ENCODE results near the gene KIAA0753. TPM values are rescaled to one million over a fixed set of nuclear protein-coding genes. Genes with fewer than 3 reads are reported as not detected.
A peak's percentile ranks its signal among the peaks of the same experiment; 100 is the strongest.

KIAA0753 gene
- polyA plus RNA-seq, 1 donor (not counting 4 experiments of a cell fraction or from before 2014, with no cell fraction given) = 11.6 TPM

DNA sequence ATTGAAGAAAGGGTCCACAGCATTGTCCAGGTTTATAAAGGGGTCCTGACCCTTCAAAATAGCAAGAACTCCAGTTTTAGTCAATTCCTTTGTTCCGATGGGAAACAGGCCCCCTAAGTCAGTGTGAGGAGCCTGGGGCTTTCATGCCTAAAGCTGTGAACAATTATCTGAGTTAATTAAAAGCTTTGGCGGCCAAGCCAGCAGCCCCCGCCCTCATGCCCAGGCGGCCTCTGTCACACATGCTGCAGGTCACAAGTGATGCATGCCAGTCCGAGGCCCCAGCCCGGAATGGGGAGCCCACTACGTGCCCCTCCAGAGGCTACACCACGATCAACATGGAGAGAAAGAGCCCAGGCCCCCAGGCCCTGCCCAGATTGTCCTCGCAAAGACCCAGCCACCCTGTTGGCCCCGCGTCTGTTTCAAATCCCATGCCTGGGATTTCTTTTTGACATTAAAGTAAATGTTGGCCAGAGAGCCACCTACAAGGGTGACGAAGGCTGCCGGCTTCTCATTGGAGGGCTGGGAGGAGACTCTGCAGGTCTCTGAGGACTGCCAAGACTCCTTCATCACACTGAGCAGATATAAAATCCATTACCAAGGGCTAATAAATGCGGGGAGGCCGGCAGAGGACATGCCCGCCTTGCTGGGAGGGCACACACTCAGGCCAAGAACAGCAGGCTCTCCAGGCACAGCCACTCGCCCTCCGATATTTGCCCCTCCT lies 69.6 kb downstream of the KIAA0753 start:
- H3K4me1 ChIP-seq (ENCODE audit: control insufficient read depth, extremely low read depth, insufficient read depth, low read length) = peaks cover 31% of the 10 kb centered on the region
- H3K79me2 ChIP-seq (ENCODE audit: control insufficient read depth, insufficient read depth, low read length) = no peaks in the 10 kb centered on the region
- FAIRE-seq = no peak
- no peak for TF ChIP-seq EZH2 (IDR thresholded peaks at IDR 0.05; ENCODE audit: low read length)
- TF ChIP-seq, protein P1, sequence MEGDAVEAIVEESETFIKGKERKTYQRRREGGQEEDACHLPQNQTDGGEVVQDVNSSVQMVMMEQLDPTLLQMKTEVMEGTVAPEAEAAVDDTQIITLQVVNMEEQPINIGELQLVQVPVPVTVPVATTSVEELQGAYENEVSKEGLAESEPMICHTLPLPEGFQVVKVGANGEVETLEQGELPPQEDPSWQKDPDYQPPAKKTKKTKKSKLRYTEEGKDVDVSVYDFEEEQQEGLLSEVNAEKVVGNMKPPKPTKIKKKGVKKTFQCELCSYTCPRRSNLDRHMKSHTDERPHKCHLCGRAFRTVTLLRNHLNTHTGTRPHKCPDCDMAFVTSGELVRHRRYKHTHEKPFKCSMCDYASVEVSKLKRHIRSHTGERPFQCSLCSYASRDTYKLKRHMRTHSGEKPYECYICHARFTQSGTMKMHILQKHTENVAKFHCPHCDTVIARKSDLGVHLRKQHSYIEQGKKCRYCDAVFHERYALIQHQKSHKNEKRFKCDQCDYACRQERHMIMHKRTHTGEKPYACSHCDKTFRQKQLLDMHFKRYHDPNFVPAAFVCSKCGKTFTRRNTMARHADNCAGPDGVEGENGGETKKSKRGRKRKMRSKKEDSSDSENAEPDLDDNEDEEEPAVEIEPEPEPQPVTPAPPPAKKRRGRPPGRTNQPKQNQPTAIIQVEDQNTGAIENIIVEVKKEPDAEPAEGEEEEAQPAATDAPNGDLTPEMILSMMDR (optimal IDR thresholded peaks at IDR 0.05 in 1 of 3, IDR thresholded peaks at IDR 0.05 in 1 of 3, conservative IDR thresholded peaks at IDR 0.05 in 1 of 3; ENCODE audit: extremely low read depth in 1 of 3, insufficient read depth in 2 of 3, low read length in 3 of 3) = no peak
- H3K9me3 ChIP-seq (ENCODE audit: control insufficient read depth, low read depth, low read length) = no peaks in the 10 kb centered on the region
- no peak overlapping the region for H3K4me2 ChIP-seq (ENCODE audit: control insufficient read depth, extremely low read depth, insufficient read depth, low read depth, low read length)
- no peaks in the 10 kb centered on the region for H3K36me3 ChIP-seq (ENCODE audit: control insufficient read depth in 2 of 2, extremely low read depth in 1 of 2, insufficient read depth in 2 of 2, low read length in 2 of 2)
- H2AFZ ChIP-seq (ENCODE audit: control insufficient read depth, low read length) = no peak overlapping the region
- H3K27me3 ChIP-seq (ENCODE audit: control insufficient read depth, extremely low read depth, insufficient read depth, low read length) = no peaks in the 10 kb centered on the region
- H3K9me1 ChIP-seq (ENCODE audit: control insufficient read depth, extremely low read depth, insufficient read depth, low read length) = no peaks in the 10 kb centered on the region
- no peak overlapping the region for H3K9ac ChIP-seq (ENCODE audit: control insufficient read depth, extremely low read depth, insufficient read depth, low read length)
- no peak for DNase-seq (ENCODE audit: low read depth, low spot score)
- no peaks in the 10 kb centered on the region for H4K20me1 ChIP-seq (ENCODE audit: control insufficient read depth, extremely low read depth, insufficient read depth, low read length)
- dilution Hi-C loops (cut with MboI; ENCODE audit: extremely low pct_ligation_motif_present, low sequenced_read_pairs) = no loop called here
- no peak overlapping the region for H3K27ac ChIP-seq (ENCODE audit: control insufficient read depth, insufficient read depth, low read length)
- no peak overlapping the region for H3K4me3 ChIP-seq (ENCODE audit: control insufficient read depth in 2 of 3, extremely low read depth in 1 of 3, insufficient read depth in 2 of 3, low read depth in 1 of 3, low read length in 3 of 3)

DNA sequence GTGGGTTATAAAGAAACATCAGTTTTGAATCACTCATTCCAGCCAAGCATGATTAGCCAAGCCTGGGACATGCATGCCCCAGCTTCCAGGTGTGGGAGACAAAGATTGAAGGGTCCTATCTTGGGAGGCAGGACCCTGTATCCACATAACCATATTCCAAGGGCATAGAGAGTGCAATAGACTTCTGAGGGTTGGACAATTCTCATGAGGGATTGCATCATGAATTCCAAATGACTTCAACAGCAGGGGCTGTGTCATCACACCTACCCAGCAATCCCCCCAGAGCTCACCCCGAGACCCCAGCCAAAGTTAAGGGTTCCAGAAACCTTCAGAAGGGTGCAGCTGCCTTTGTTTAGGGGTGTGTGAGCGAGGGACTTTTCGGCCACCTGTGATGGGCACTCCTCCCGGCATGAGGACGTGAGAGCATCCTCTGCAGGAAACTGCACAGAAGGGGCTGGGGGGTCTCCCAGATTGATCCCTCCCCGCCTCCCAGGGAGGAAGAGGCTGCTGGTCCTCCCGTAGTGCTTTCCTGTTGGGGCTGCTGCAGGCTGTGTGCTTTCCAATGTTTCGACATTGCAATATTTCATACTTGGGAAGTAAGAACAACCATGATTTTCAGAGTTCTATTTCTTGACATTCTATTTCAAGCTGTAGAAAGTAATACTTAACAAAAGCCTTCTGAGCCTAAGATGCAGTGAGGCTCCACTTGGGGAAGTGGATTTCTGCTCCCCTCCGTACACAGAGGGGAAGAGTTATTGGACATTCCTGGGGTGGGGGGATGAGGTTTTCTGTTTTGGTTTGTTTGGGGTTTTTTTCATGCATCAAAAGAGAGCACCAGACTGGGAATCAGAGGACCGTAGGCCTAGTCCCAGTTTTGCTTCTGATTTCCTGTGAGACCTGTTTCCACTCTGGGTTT lies 70.9 kb downstream of the KIAA0753 start:
- TF ChIP-seq, protein P1 (optimal IDR thresholded peaks at IDR 0.05 in 1 of 3, IDR thresholded peaks at IDR 0.05 in 1 of 3, conservative IDR thresholded peaks at IDR 0.05 in 1 of 3; ENCODE audit: extremely low read depth in 1 of 3, insufficient read depth in 2 of 3, low read length in 3 of 3) = no peak
- TF ChIP-seq EZH2 (IDR thresholded peaks at IDR 0.05; ENCODE audit: low read length) = no peak
- H2AFZ ChIP-seq (ENCODE audit: control insufficient read depth, low read length) = no peak overlapping the region
- H3K27me3 ChIP-seq (ENCODE audit: control insufficient read depth, extremely low read depth, insufficient read depth, low read length) = no peaks in the 10 kb centered on the region
- H3K36me3 ChIP-seq (ENCODE audit: control insufficient read depth in 2 of 2, extremely low read depth in 1 of 2, insufficient read depth in 2 of 2, low read length in 2 of 2) = no peaks in the 10 kb centered on the region
- no peaks in the 10 kb centered on the region for H4K20me1 ChIP-seq (ENCODE audit: control insufficient read depth, extremely low read depth, insufficient read depth, low read length)
- no peaks in the 10 kb centered on the region for H3K79me2 ChIP-seq (ENCODE audit: control insufficient read depth, insufficient read depth, low read length)
- peaks cover 20% of the 10 kb centered on the region for H3K4me1 ChIP-seq (ENCODE audit: control insufficient read depth, extremely low read depth, insufficient read depth, low read length)
- FAIRE-seq = peak; percentile 36
- H3K9me1 ChIP-seq (ENCODE audit: control insufficient read depth, extremely low read depth, insufficient read depth, low read length) = no peaks in the 10 kb centered on the region
- H3K9me3 ChIP-seq (ENCODE audit: control insufficient read depth, low read depth, low read length) = no peaks in the 10 kb centered on the region
- dilution Hi-C loops (cut with MboI; ENCODE audit: extremely low pct_ligation_motif_present, low sequenced_read_pairs) = no loop called here
- H3K4me2 ChIP-seq (ENCODE audit: control insufficient read depth, extremely low read depth, insufficient read depth, low read depth, low read length) = no peak overlapping the region
- H3K4me3 ChIP-seq (ENCODE audit: control insufficient read depth in 2 of 3, extremely low read depth in 1 of 3, insufficient read depth in 2 of 3, low read depth in 1 of 3, low read length in 3 of 3) = no peak overlapping the region
- H3K27ac ChIP-seq (ENCODE audit: control insufficient read depth, insufficient read depth, low read length) = no peak overlapping the region
- no peak for DNase-seq (ENCODE audit: low read depth, low spot score)
- H3K9ac ChIP-seq (ENCODE audit: control insufficient read depth, extremely low read depth, insufficient read depth, low read length) = no peak overlapping the region
